Calu3 (cell line): ENCODE data around the gene KRT7. TPM values are rescaled to one million over a fixed set of nuclear protein-coding genes. Genes with fewer than 3 reads are reported as not detected.
"Not testable (repeated sequence)": the region's sequence is repeated elsewhere in the genome, so short reads cannot be mapped to it uniquely, and the experiment has no call there.

Experiments used
- BruUV-seq: library from RNA; stranded (reverse); fragments of 400-500 nt; replicated peaks from 2 replicates; lab custom pipeline; 2021; lab: Mats Ljungman, UMichigan
- CTCF ChIA-PET: fragments of 300-600 bp; sonication (Branson Sonifier 250); formaldehyde crosslinking; loops from one replicate; lab custom pipeline; 2022; ENCODE audit warnings: antibody characterized with exemption; lab: Charles Lee
- DNase-seq: peaks from one replicate; pipeline ENCODE4 v3.0.0; 2022
- H3K27ac Mint-ChIP-seq: one replicate; pipeline ENCODE4 v1.8.0; 2022; ENCODE audit warnings: mixed read lengths; ENCODE audit not compliant: unreplicated experiment
- H3K27me3 Mint-ChIP-seq: one replicate; pipeline ENCODE4 v1.8.0; 2022; ENCODE audit warnings: mixed read lengths; ENCODE audit not compliant: unreplicated experiment
- H3K36me3 Mint-ChIP-seq: one replicate; pipeline ENCODE4 v1.8.0; 2022; ENCODE audit warnings: mild to moderate bottlenecking, moderate library complexity, mixed read lengths; ENCODE audit not compliant: insufficient read depth, unreplicated experiment
- H3K4me1 Mint-ChIP-seq: one replicate; pipeline ENCODE4 v1.8.0; 2022; ENCODE audit warnings: mild to moderate bottlenecking, low read depth, mixed read lengths; ENCODE audit not compliant: unreplicated experiment
- H3K4me3 Mint-ChIP-seq: one replicate; pipeline ENCODE4 v1.8.0; 2022; ENCODE audit warnings: mild to moderate bottlenecking, low read depth, moderate library complexity, mixed read lengths; ENCODE audit not compliant: unreplicated experiment
- H3K9me3 Mint-ChIP-seq: one replicate; pipeline ENCODE4 v1.8.0; 2022; ENCODE audit warnings: low read depth, mixed read lengths; ENCODE audit not compliant: unreplicated experiment
- intact Hi-C: fragments of 100-400 bp; cut with micrococcal nuclease; formaldehyde crosslinking; loops from one replicate; pipeline ENCODE4 v1.10.0; 2022; ENCODE audit not compliant: unreplicated experiment
- total RNA-seq: library from RNA; stranded (reverse); gene quantifications from 2 replicates; pipeline ENCODE4 v1.2.3, GENCODE V29; 2022
- TF ChIP-seq, protein P1 (sequence below): fragments of 200-600 bp; IDR thresholded peaks from one replicate; pipeline ENCODE4 v1.8.0; 2022; ENCODE audit warnings: antibody characterized with exemption; ENCODE audit not compliant: unreplicated experiment

Gene KRT7
- total RNA-seq, 1 experiment from 2014 or later: 2,828 TPM

DNA sequence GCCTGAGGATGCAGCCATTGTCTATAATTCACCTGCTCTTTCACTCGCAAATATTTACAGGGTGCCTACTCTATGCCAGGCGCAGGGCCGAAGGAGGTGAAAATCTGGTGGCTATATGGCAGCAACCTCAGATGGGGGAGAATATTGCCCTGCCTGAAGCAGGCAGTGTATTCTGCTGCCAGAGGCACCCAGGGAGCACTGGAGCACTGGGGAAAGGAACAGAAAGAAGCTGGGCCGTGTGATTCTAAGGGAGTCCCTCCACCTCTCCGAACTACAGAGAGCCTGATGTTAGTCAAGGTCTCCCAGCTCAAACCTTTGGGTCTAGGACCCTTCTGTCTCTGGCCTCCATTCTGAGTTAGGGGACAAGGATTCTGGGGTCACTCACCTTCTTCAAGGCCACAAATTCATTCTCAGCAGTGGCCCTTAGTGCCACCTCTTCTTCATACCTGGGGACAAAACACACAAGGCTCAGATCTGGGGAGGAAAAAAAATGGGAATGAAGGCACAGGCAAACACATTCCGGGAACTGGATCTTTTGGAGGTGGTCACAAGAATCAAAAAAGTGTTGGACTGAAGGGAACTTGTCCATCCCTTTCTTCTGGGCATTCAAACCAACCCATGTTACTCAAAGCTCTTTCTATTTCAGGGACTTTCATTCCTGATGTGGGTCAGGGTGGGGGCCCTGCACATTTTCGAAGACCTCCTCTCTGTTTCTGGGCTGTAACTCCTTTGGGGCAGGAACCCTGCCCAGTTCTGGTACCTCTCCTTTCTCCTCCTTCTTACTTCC lies 22.1 kb downstream of the KRT7 start:
- CTCF ChIA-PET: interaction anchor here (0.7 to 1.0 kb wide), 2 partner anchors 18 to 24 kb away, joined by 3 read pairs; no protein-coding TSS in a partner anchor
- peaks cover 12% of the 10 kb centered on the region for H3K27me3 Mint-ChIP-seq
- peaks cover 83% of the 10 kb centered on the region for H3K36me3 Mint-ChIP-seq
- H3K4me1 Mint-ChIP-seq: peaks cover 21% of the 10 kb centered on the region
- TF ChIP-seq, protein P1, sequence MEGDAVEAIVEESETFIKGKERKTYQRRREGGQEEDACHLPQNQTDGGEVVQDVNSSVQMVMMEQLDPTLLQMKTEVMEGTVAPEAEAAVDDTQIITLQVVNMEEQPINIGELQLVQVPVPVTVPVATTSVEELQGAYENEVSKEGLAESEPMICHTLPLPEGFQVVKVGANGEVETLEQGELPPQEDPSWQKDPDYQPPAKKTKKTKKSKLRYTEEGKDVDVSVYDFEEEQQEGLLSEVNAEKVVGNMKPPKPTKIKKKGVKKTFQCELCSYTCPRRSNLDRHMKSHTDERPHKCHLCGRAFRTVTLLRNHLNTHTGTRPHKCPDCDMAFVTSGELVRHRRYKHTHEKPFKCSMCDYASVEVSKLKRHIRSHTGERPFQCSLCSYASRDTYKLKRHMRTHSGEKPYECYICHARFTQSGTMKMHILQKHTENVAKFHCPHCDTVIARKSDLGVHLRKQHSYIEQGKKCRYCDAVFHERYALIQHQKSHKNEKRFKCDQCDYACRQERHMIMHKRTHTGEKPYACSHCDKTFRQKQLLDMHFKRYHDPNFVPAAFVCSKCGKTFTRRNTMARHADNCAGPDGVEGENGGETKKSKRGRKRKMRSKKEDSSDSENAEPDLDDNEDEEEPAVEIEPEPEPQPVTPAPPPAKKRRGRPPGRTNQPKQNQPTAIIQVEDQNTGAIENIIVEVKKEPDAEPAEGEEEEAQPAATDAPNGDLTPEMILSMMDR: no peak
- intact Hi-C loops: no loop called here
- peak; percentile 8 for DNase-seq
- BruUV-seq: TSS peak; percentile 16
- no peak overlapping the region for H3K4me3 Mint-ChIP-seq
- H3K27ac Mint-ChIP-seq: peak overlapping the region; percentile 96
- no peaks in the 10 kb centered on the region for H3K9me3 Mint-ChIP-seq

GRCh38 chr12:52255926-52256583 lies 23.0 kb downstream of the KRT7 start:
- TF ChIP-seq, protein P1: no peak
- Mint-ChIP-seq H3K36me3 (peaks cover 74% of the 10 kb centered on the region), H3K9me3 (no peaks in the 10 kb centered on the region), H3K27ac (peak overlapping the region; percentile 96), H3K4me3 (peak overlapping the region; percentile 42), H3K4me1 (peaks cover 28% of the 10 kb centered on the region), H3K27me3 (peaks cover 12% of the 10 kb centered on the region)
- intact Hi-C loops: no loop called here
- no TSS peak for BruUV-seq
- CTCF ChIA-PET: interaction anchor here (0.7 to 1.0 kb wide), 2 partner anchors 23 to 81 kb away, joined by 3 read pairs; no protein-coding TSS in a partner anchor
- peak; percentile 12 for DNase-seq

- CTCF ChIA-PET: interaction anchor here (0.7 to 1.0 kb wide), 2 partner anchors 23 to 81 kb away, joined by 3 read pairs; no protein-coding TSS in a partner anchor
- Mint-ChIP-seq H3K4me3 (peak overlapping the region; percentile 42), H3K9me3 (no peaks in the 10 kb centered on the region), H3K27ac (peak overlapping the region; percentile 96), H3K27me3 (peaks cover 12% of the 10 kb centered on the region), H3K36me3 (peaks cover 69% of the 10 kb centered on the region), H3K4me1 (peaks cover 33% of the 10 kb centered on the region)
- TF ChIP-seq, protein P1: no peak
- intact Hi-C loops: no loop called here
- no TSS peak for BruUV-seq
- peak; percentile 3 for DNase-seq
Observed at GRCh38 chr12:52256584-52256935, 23.5 kb downstream of the KRT7 start.

GRCh38 chr12:52257074-52257551 lies 24.1 kb downstream of the KRT7 start:
- CTCF ChIA-PET: no interaction called here
- peak; percentile 3 for DNase-seq
- TF ChIP-seq, protein P1: no peak
- BruUV-seq: no TSS peak
- no peaks in the 10 kb centered on the region for H3K9me3 Mint-ChIP-seq
- peak overlapping the region; percentile 42 for H3K4me3 Mint-ChIP-seq
- peaks cover 12% of the 10 kb centered on the region for H3K27me3 Mint-ChIP-seq
- H3K36me3 Mint-ChIP-seq: peaks cover 65% of the 10 kb centered on the region
- peaks cover 33% of the 10 kb centered on the region for H3K4me1 Mint-ChIP-seq
- intact Hi-C loops: no loop called here
- peak overlapping the region; percentile 96 for H3K27ac Mint-ChIP-seq

- DNase-seq, intact Hi-C loops, H3K4me3 Mint-ChIP-seq, H3K27ac Mint-ChIP-seq, H3K9me3 Mint-ChIP-seq, BruUV-seq, CTCF ChIA-PET: not testable (repeated sequence)
- Mint-ChIP-seq H3K27me3 (peaks cover 12% of the 10 kb centered on the region), H3K36me3 (peaks cover 63% of the 10 kb centered on the region), H3K4me1 (peaks cover 33% of the 10 kb centered on the region)
Observed at GRCh38 chr12:52257922-52258321, 24.9 kb downstream of the KRT7 start.
